Endothelial cell of umbilical vein (primary cell): ENCODE data around the gene DBNL. TPM values are rescaled to one million over a fixed set of nuclear protein-coding genes. Genes with fewer than 3 reads are reported as not detected.

Experiments
- BruUV-seq: library from RNA; stranded (reverse); fragments of 400-500 nt; replicated peaks from 2 replicates; lab custom pipeline; 2021; lab: Mats Ljungman, UMichigan
- CTCF ChIA-PET: fragments of 300-600, 350-600 bp; sonication (Branson Sonifier 250); formaldehyde crosslinking; loops from one replicate; lab custom pipeline; 2021; ENCODE audit warnings: antibody characterized with exemption, inconsistent platforms; lab: Charles Lee
- POLR2A ChIA-PET: fragments of 300-600, 350-600 bp; sonication (Branson Sonifier 250); formaldehyde crosslinking; loops from one replicate; lab custom pipeline; 2021; ENCODE audit warnings: antibody characterized with exemption, inconsistent platforms; lab: Charles Lee
- DNase-seq: peaks from one replicate; pipeline ENCODE4 v3.0.0-alpha.2; 2011; ENCODE audit warnings: low read depth, low spot score
- FAIRE-seq: peaks from 2 replicates; lab custom pipeline; 2011; peaks lifted over from hg19 to GRCh38; lab: Jason Lieb, UNC
- H2AFZ ChIP-seq: 2 replicates; pipeline ENCODE4 v1.6.0; 2012; ENCODE audit warnings: low read depth, low read length, control low read depth, inconsistent platforms
- H3K27ac ChIP-seq: 2 replicates; pipeline ENCODE4 v1.5.1; 2011; ENCODE audit warnings: low read depth, mild to moderate bottlenecking, control low read depth, low read length, moderate library complexity; ENCODE audit not compliant: insufficient read depth
- H3K27me3 ChIP-seq, 2 experiments: 2 replicates each; pipeline versions ENCODE4 v1.6.0 to v1.6.1; 2011; ENCODE audit warnings: low read length in 2 of 2, mixed read lengths in 1 of 2; ENCODE audit not compliant: control insufficient read depth in 2 of 2, insufficient read depth in 2 of 2
- H3K36me3 ChIP-seq, 2 experiments: 2 replicates in 1 of 2; 3 replicates in 1 of 2; pipeline ENCODE4 v1.5.1; 2011; ENCODE audit warnings: low read length in 2 of 2, mild to moderate bottlenecking in 1 of 2, moderate library complexity in 1 of 2; ENCODE audit not compliant: control insufficient read depth in 2 of 2, insufficient read depth in 2 of 2; ENCODE audit errors: extremely low read depth in 1 of 2
- H3K4me1 ChIP-seq: 3 replicates; pipeline ENCODE4 v1.5.1; 2011; ENCODE audit warnings: mild to moderate bottlenecking, low read length; ENCODE audit not compliant: control insufficient read depth, insufficient read depth; ENCODE audit errors: extremely low read depth
- H3K4me2 ChIP-seq: 2 replicates; pipeline ENCODE4 v1.6.1; 2011; ENCODE audit warnings: low read length, control low read depth, mixed read lengths; ENCODE audit not compliant: insufficient read depth
- H3K4me3 ChIP-seq, 3 experiments: fragments of 200-600 bp in 1 of 3; sonication (generic), shearing (Covaris generic) in 1 of 3; replicated peaks in 1 of 3; 2 replicates each; pipeline ENCODE4 v1.5.1; 2011 to 2016; ENCODE audit warnings: control low read depth in 3 of 3, low read length in 3 of 3, mild to moderate bottlenecking in 2 of 3, inconsistent platforms in 1 of 3, low read depth in 1 of 3, moderate library complexity in 1 of 3; ENCODE audit not compliant: insufficient read depth in 1 of 3
- H3K79me2 ChIP-seq: 2 replicates; pipeline ENCODE4 v1.6.0; 2012; ENCODE audit warnings: low read length, inconsistent platforms; ENCODE audit not compliant: control insufficient read depth, insufficient read depth
- H3K9ac ChIP-seq: replicated peaks from 2 replicates; pipeline ENCODE3; 2011; ENCODE audit warnings: low read length, control low read depth; ENCODE audit not compliant: insufficient read depth; ENCODE audit errors: extremely low read depth
- H3K9me1 ChIP-seq: replicated peaks from 3 replicates; pipeline ENCODE4 v1.6.0; 2011; ENCODE audit warnings: mild to moderate bottlenecking, low read length; ENCODE audit not compliant: control insufficient read depth, insufficient read depth; ENCODE audit errors: extremely low read depth
- H3K9me3 ChIP-seq: replicated peaks from 2 replicates; pipeline ENCODE4 v1.5.1; 2012; ENCODE audit warnings: low read length, inconsistent platforms; ENCODE audit not compliant: control insufficient read depth, insufficient read depth
- H4K20me1 ChIP-seq: replicated peaks from 2 replicates; pipeline ENCODE3; 2011; ENCODE audit warnings: mild to moderate bottlenecking, low read length; ENCODE audit not compliant: control insufficient read depth, insufficient read depth; ENCODE audit errors: extremely low read depth
- CTCF ChIP-seq, 2 donors: IDR thresholded peaks; 1 replicate in 1 of 2; 2 replicates in 1 of 2; pipeline ENCODE4 v1.5.1; 2011; ENCODE audit warnings: low read length in 2 of 2, mild to moderate bottlenecking in 2 of 2, moderate library complexity in 2 of 2, control low read depth in 1 of 2, inconsistent platforms in 1 of 2, low read depth in 1 of 2; ENCODE audit not compliant: insufficient read depth in 1 of 2; ENCODE audit errors: extremely low read depth in 1 of 2
- EZH2 ChIP-seq: IDR thresholded peaks from 2 replicates; pipeline ENCODE4 v1.6.1; 2012; ENCODE audit warnings: borderline replicate concordance, low read depth, mild to moderate bottlenecking, moderate library complexity, low read length, inconsistent platforms; ENCODE audit not compliant: severe bottlenecking
- FOS ChIP-seq: IDR thresholded peaks from 2 replicates; pipeline ENCODE4 v1.6.1; 2011; ENCODE audit warnings: mild to moderate bottlenecking, low read length, moderate library complexity, borderline replicate concordance; ENCODE audit not compliant: insufficient read depth
- GATA2 ChIP-seq: IDR thresholded peaks from 2 replicates; pipeline ENCODE4 v1.7.0; 2011; ENCODE audit warnings: low read depth, mild to moderate bottlenecking, moderate library complexity, mixed read lengths, low read length; ENCODE audit not compliant: insufficient read length, insufficient read depth
- JUN ChIP-seq: IDR thresholded peaks from 2 replicates; pipeline ENCODE4 v1.6.1; 2011; ENCODE audit warnings: borderline replicate concordance, low read depth; ENCODE audit not compliant: insufficient read length, insufficient read depth
- MYC ChIP-seq: IDR thresholded peaks from one replicate; pipeline ENCODE4 v1.6.1; 2011; ENCODE audit warnings: mild to moderate bottlenecking, low read depth, low read length
- dilution Hi-C: fragments of 300-500 bp; cut with MboI; formaldehyde crosslinking; loops from one replicate; pipeline ENCODE4 v1.15.0; 2019; ENCODE audit warnings: low sequenced_read_pairs; ENCODE audit not compliant: extremely low pct_ligation_motif_present
- intact Hi-C: fragments of 100-400 bp; cut with micrococcal nuclease; formaldehyde crosslinking; loops from one replicate; pipeline ENCODE4 v1.10.0; 2022
- polyA plus RNA-seq, 4 experiments: library from polyadenylated mRNA; depleted of rRNA in 3 of 4; stranded (reverse) in 3 of 4; unstranded in 1 of 4; fragments of >200 nt; gene quantifications; 2 replicates each; pipeline versions ENCODE4 v1.2.1 to v1.2.3, GENCODE V29; 2011 to 2012; ENCODE audit warnings: missing spikeins in 1 of 4
- total RNA-seq: library from RNA; stranded (reverse); gene quantifications from 2 replicates; pipeline ENCODE4 v1.2.3, GENCODE V29; 2021

DBNL gene
- total and polyA plus RNA-seq, 2 donors (not counting 3 experiments of a cell fraction or from before 2014, with no cell fraction given): 94.0 to 123 TPM

GRCh38 chr7:44108768-44109750 is 64.6 kb downstream of the DBNL start:
- no peak for FAIRE-seq
- CTCF ChIA-PET: interaction anchor here (0.7 to 1.5 kb wide), 3 partner anchors 12 to 37 kb away, joined by 3 to 5 read pairs (median 4); partner anchors contain the start of gene POLD2
- TF ChIP-seq GATA2: no peak
- no peak for TF ChIP-seq JUN
- TF ChIP-seq EZH2: no peak
- no peak for TF ChIP-seq CTCF (IDR thresholded peaks at IDR 0.05; ENCODE audit: extremely low read depth in 1 of 2, insufficient read depth in 1 of 2, low read depth in 1 of 2, low read length in 2 of 2)
- TF ChIP-seq MYC: no peak
- no peak for TF ChIP-seq FOS

More at GRCh38 chr7:44108768-44109750, 64.6 kb downstream of the DBNL start:
- Histone ChIP-seq H3K9ac (no peak overlapping the region), H3K27ac (no peak overlapping the region), H3K27me3 (no peaks in the 10 kb centered on the region), H3K4me3 (no peak overlapping the region), H3K4me1 (peaks cover 3% of the 10 kb centered on the region), H4K20me1 (no peaks in the 10 kb centered on the region), H3K4me2 (no peak overlapping the region), H3K79me2 (peaks cover 5% of the 10 kb centered on the region), H2AFZ (no peak overlapping the region), H3K9me3 (no peaks in the 10 kb centered on the region), H3K9me1 (no peaks in the 10 kb centered on the region), H3K36me3 (peaks cover 2 to 3% of the 10 kb centered on the region in 2 experiments)
- intact Hi-C loops (no loop called here), dilution Hi-C loops (no loop called here)
- POLR2A ChIA-PET: interaction anchor here (0.9 kb wide), 1 partner anchor 10 kb away, joined by 3 read pairs; no protein-coding TSS in a partner anchor
- DNase-seq: no peak
- BruUV-seq: no TSS peak
